WTC11 (cell line): ENCODE results near the gene ITIH2.

Experiments used
- CREM ChIP-seq: sonication (generic); formaldehyde crosslinking; IDR thresholded peaks from 2 replicates; pipeline ENCODE4 v1.8.1; 2022; ENCODE audit warnings: mild to moderate bottlenecking, missing genetic modification reagents, moderate library complexity
- GABPB1 ChIP-seq: sonication (generic); formaldehyde crosslinking; IDR thresholded peaks from 2 replicates; pipeline ENCODE4 v1.8.1; 2023; ENCODE audit warnings: mild to moderate bottlenecking, missing genetic modification reagents
- NFYB ChIP-seq: sonication (generic); formaldehyde crosslinking; conservative IDR thresholded peaks from 2 replicates; pipeline ENCODE4 v1.8.0; 2022; ENCODE audit warnings: low read depth, missing genetic modification reagents
- SP1 ChIP-seq: sonication (generic); formaldehyde crosslinking; conservative IDR thresholded peaks from 2 replicates; pipeline ENCODE4 v1.8.1; 2022; ENCODE audit warnings: missing genetic modification reagents
- TEAD1 ChIP-seq: sonication (generic); formaldehyde crosslinking; IDR thresholded peaks from 2 replicates; pipeline ENCODE4 v1.8.0; 2022; ENCODE audit warnings: mild to moderate bottlenecking, missing genetic modification reagents
- TF ChIP-seq, protein P1 (sequence below): fragments of 200-600 bp; IDR thresholded peaks from 2 replicates; pipeline ENCODE4 v1.8.0; 2022; ENCODE audit warnings: antibody characterized with exemption
- TF ChIP-seq, protein P2 (sequence below): sonication (generic); formaldehyde crosslinking; IDR thresholded peaks from 2 replicates; pipeline ENCODE4 v1.8.0; 2023; ENCODE audit warnings: missing genetic modification reagents
- TF ChIP-seq, protein P3 (sequence below): sonication (generic); formaldehyde crosslinking; IDR thresholded peaks from 2 replicates; pipeline ENCODE4 v1.8.0; 2022; ENCODE audit warnings: mild to moderate bottlenecking, missing genetic modification reagents

DNA sequence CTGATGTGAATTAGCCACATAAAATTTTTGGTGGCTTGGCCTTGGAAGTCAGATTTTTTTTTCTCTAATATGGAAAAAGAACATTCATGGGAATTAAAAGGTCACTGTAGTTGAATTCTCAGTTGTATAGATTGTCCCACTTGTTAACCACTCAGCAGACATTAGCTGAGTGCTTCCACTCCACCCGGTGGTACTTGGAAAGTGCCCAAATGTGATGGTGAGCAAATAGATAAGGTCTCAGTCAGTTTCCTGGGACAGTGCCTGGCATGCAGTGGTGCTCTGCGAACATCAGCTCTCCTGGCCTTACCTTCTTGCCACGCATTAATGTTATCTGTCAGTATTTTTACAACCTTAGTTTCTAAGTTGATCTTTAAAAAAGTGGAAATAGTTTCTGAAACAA lies 86.3 kb downstream of the ITIH2 start:
- TF ChIP-seq, protein P1, sequence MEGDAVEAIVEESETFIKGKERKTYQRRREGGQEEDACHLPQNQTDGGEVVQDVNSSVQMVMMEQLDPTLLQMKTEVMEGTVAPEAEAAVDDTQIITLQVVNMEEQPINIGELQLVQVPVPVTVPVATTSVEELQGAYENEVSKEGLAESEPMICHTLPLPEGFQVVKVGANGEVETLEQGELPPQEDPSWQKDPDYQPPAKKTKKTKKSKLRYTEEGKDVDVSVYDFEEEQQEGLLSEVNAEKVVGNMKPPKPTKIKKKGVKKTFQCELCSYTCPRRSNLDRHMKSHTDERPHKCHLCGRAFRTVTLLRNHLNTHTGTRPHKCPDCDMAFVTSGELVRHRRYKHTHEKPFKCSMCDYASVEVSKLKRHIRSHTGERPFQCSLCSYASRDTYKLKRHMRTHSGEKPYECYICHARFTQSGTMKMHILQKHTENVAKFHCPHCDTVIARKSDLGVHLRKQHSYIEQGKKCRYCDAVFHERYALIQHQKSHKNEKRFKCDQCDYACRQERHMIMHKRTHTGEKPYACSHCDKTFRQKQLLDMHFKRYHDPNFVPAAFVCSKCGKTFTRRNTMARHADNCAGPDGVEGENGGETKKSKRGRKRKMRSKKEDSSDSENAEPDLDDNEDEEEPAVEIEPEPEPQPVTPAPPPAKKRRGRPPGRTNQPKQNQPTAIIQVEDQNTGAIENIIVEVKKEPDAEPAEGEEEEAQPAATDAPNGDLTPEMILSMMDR = no peak
- TF ChIP-seq GABPB1 (CRISPR knock-in tag) = no peak
- TF ChIP-seq TEAD1 (CRISPR knock-in tag) = no peak
- TF ChIP-seq NFYB (CRISPR knock-in tag) = no peak
- TF ChIP-seq CREM (CRISPR knock-in tag) = no peak
- TF ChIP-seq, protein P2, sequence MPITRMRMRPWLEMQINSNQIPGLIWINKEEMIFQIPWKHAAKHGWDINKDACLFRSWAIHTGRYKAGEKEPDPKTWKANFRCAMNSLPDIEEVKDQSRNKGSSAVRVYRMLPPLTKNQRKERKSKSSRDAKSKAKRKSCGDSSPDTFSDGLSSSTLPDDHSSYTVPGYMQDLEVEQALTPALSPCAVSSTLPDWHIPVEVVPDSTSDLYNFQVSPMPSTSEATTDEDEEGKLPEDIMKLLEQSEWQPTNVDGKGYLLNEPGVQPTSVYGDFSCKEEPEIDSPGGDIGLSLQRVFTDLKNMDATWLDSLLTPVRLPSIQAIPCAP (CRISPR knock-in tag) = no peak
- TF ChIP-seq SP1 = no peak
- TF ChIP-seq, protein P3, sequence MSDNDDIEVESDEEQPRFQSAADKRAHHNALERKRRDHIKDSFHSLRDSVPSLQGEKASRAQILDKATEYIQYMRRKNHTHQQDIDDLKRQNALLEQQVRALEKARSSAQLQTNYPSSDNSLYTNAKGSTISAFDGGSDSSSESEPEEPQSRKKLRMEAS (CRISPR knock-in tag) = no peak
